CD4-positive, alpha-beta T cell (primary cell): Measurements from ENCODE around the gene ATG7. TPM values are rescaled to one million over a fixed set of nuclear protein-coding genes. Genes with fewer than 3 reads are reported as not detected.

Source experiments
- ATAC-seq: fragments of 200-7000 bp; cut with Tn5 transposase; one replicate; pipeline ENCODE4 v1.10.0; 2022; ENCODE audit warnings: mild to moderate bottlenecking; ENCODE audit not compliant: poor library complexity
- CTCF ChIA-PET: fragments of 350-600 bp; sonication (Branson Sonifier 250); formaldehyde crosslinking; loops from one replicate; lab custom pipeline; 2021; ENCODE audit warnings: antibody characterized with exemption, inconsistent platforms; lab: Charles Lee
- POLR2A ChIA-PET: fragments of 350-600 bp; sonication (Branson Sonifier 250); formaldehyde crosslinking; loops from one replicate; lab custom pipeline; 2021; ENCODE audit warnings: antibody characterized with exemption, inconsistent platforms; lab: Charles Lee
- DNase-seq, 14 experiments: peaks; one replicate each; pipeline ENCODE4 v3.0.0-alpha.2; 2013 to 2020; ENCODE audit warnings: mixed read lengths in 2 of 14
- H3K27ac ChIP-seq, 2 donors: one replicate each; pipeline versions ENCODE4 v1.5.1 to v1.7.0; 2013; ENCODE audit warnings: low read length in 2 of 2, low read depth in 1 of 2, mild to moderate bottlenecking in 1 of 2
- H3K27me3 ChIP-seq, 2 experiments: 1 replicate in 1 of 2; 2 replicates in 1 of 2; pipeline versions ENCODE4 v1.6.1 to v1.7.0; 2013; ENCODE audit warnings: low read length in 2 of 2, control low read depth in 1 of 2, mild to moderate bottlenecking in 1 of 2, moderate library complexity in 1 of 2; ENCODE audit not compliant: insufficient read depth in 2 of 2, control insufficient read depth in 1 of 2
- H3K36me3 ChIP-seq: one replicate; pipeline ENCODE4 v1.6.1; 2013; ENCODE audit warnings: low read length, control low read depth; ENCODE audit not compliant: insufficient read depth
- H3K4me1 ChIP-seq: one replicate; pipeline ENCODE4 v1.6.1; 2013; ENCODE audit warnings: low read length, control low read depth; ENCODE audit not compliant: insufficient read depth
- H3K4me3 ChIP-seq: one replicate; pipeline ENCODE4 v1.5.1; 2013; ENCODE audit warnings: mild to moderate bottlenecking, low read length, moderate library complexity
- H3K9me3 ChIP-seq, 2 experiments: 1 replicate in 1 of 2; 2 replicates in 1 of 2; pipeline versions ENCODE4 v1.6.1 to v1.7.0; 2013; ENCODE audit warnings: low read length in 2 of 2, mild to moderate bottlenecking in 2 of 2, control low read depth in 1 of 2, moderate library complexity in 1 of 2; ENCODE audit not compliant: control insufficient read depth in 1 of 2, insufficient read depth in 1 of 2
- H3K27ac Mint-ChIP-seq: one replicate; pipeline ENCODE4 v1.8.0; 2020; ENCODE audit warnings: mixed read lengths
- H3K27me3 Mint-ChIP-seq: one replicate; pipeline ENCODE4 v1.8.0; 2021; ENCODE audit warnings: mixed read lengths
- H3K36me3 Mint-ChIP-seq: one replicate; pipeline ENCODE4 v1.8.0; 2021; ENCODE audit warnings: low read depth, mixed read lengths
- H3K4me1 Mint-ChIP-seq: one replicate; pipeline ENCODE4 v1.8.0; 2021; ENCODE audit warnings: low read depth, mixed read lengths
- H3K4me3 Mint-ChIP-seq: one replicate; pipeline ENCODE4 v1.8.0; 2020; ENCODE audit warnings: mild to moderate bottlenecking, mixed read lengths
- H3K9me3 Mint-ChIP-seq: one replicate; pipeline ENCODE4 v1.8.0; 2020; ENCODE audit warnings: mixed read lengths
- CTCF ChIP-seq: fragments of 200-600 bp; IDR thresholded peaks from one replicate; pipeline ENCODE4 v1.8.0; 2022; ENCODE audit warnings: antibody characterized with exemption, mild to moderate bottlenecking
- intact Hi-C, 2 experiments: fragments of 100-400 bp; cut with DNase I in 1 of 2; cut with micrococcal nuclease in 1 of 2; formaldehyde crosslinking; loops; one replicate each; pipeline versions ENCODE4 v1.15.1 to v1.9.0; 2023 to 2025; cut with DNase I, micrococcal nuclease
- total RNA-seq, 174 experiments: library from RNA in 2 of 174; stranded (reverse) in 2 of 174; gene quantifications; one replicate each; pipeline ENCODE4 v1.2.3 and lab custom pipeline; 2021 to 2026

ATG7 gene
- total RNA-seq, 2 experiments from 2014 or later, result 21.4 to 25.7 TPM

GRCh38 chr3:11288786-11289637 is 16.8 kb downstream of the ATG7 start:
- Histone ChIP-seq H3K4me1 (peaks cover 35% of the 10 kb centered on the region), H3K27me3 (no peaks in the 10 kb centered on the region), H3K4me3 (no peak overlapping the region), H3K9me3 (no peaks in the 10 kb centered on the region), H3K36me3 (no peaks in the 10 kb centered on the region), H3K27ac (peak overlapping the region in 1 of 2 donors; percentile 38)
- peaks cover 64% of the 10 kb centered on the region for H3K4me1 Mint-ChIP-seq
- ATAC-seq (peak; percentile 12), DNase-seq (peak in 3 of 14 experiments; percentile 45 to 75 (median 69))
- H3K27me3 Mint-ChIP-seq, result no peaks in the 10 kb centered on the region
- intact Hi-C loops, result no loop called here
- peaks cover 22% of the 10 kb centered on the region for H3K36me3 Mint-ChIP-seq
- ChIA-PET POLR2A (interaction anchor here (2.5 kb wide), 1 partner anchor 16 kb away, joined by 16 read pairs; the partner anchor contains the start of gene ATG7), CTCF (no interaction called here)
- no peaks in the 10 kb centered on the region for H3K9me3 Mint-ChIP-seq
- peak overlapping the region; percentile 12 for H3K4me3 Mint-ChIP-seq
- TF ChIP-seq CTCF, result no peak
- H3K27ac Mint-ChIP-seq, result peak overlapping the region; percentile 88

- intact Hi-C loops, result loop anchor here in 1 of 2 experiments (2.0 kb wide), 1 partner anchor 53 kb away; no protein-coding TSS in a partner anchor
- no peak overlapping the region for H3K4me3 ChIP-seq
- DNase-seq (no peak), ATAC-seq (no peak)
- POLR2A ChIA-PET, result interaction anchor here (0.7 to 2.5 kb wide), 2 partner anchors 17 to 346 kb away, joined by 3 to 16 read pairs; partner anchors contain the start of gene ATG7
- Mint-ChIP-seq H3K9me3 (no peaks in the 10 kb centered on the region), H3K36me3 (peaks cover 19% of the 10 kb centered on the region), H3K4me1 (peaks cover 64% of the 10 kb centered on the region), H3K27me3 (no peaks in the 10 kb centered on the region), H3K4me3 (no peak overlapping the region), H3K27ac (peak overlapping the region; percentile 88)
- CTCF ChIA-PET, result no interaction called here
- H3K4me1 ChIP-seq, result peaks cover 35% of the 10 kb centered on the region
- H3K27ac ChIP-seq, result peak overlapping the region in 1 of 2 donors; percentile 38
- H3K36me3 ChIP-seq, result no peaks in the 10 kb centered on the region
- H3K27me3 ChIP-seq, result no peaks in the 10 kb centered on the region
- no peak for TF ChIP-seq CTCF
- no peaks in the 10 kb centered on the region for H3K9me3 ChIP-seq
These were observed 17.7 kb downstream of the ATG7 start for GRCh38 chr3:11289864-11290263.

GRCh38 chr3:11290743-11291680 is 18.8 kb downstream of the ATG7 start:
- ATAC-seq (peak; percentile 91), DNase-seq (peak in 7 of 14 experiments; percentile 8 to 81 (median 52))
- TF ChIP-seq CTCF, result no peak
- intact Hi-C loops, result loop anchor here in 1 of 2 experiments (2.0 kb wide), 1 partner anchor 54 kb away; no protein-coding TSS in a partner anchor
- Histone ChIP-seq H3K4me1 (peaks cover 35% of the 10 kb centered on the region), H3K4me3 (no peak overlapping the region), H3K27me3 (no peaks in the 10 kb centered on the region), H3K27ac (peak overlapping the region; percentile 42 to 61), H3K36me3 (no peaks in the 10 kb centered on the region), H3K9me3 (no peaks in the 10 kb centered on the region)
- ChIA-PET CTCF (interaction anchor here (0.8 to 1.6 kb wide), 3 partner anchors 12 to 19 kb away, joined by 3 to 5 read pairs (median 4); partner anchors contain the start of gene ATG7), POLR2A (interaction anchor here (0.6 to 2.2 kb wide), 6 partner anchors 9 to 31 kb away, joined by 3 to 44 read pairs (median 3); partner anchors contain the start of gene ATG7)
- H3K27ac Mint-ChIP-seq, result peak overlapping the region; percentile 88
- peak overlapping the region; percentile 30 for H3K4me3 Mint-ChIP-seq
- no peaks in the 10 kb centered on the region for H3K27me3 Mint-ChIP-seq
- peaks cover 62% of the 10 kb centered on the region for H3K4me1 Mint-ChIP-seq
- no peaks in the 10 kb centered on the region for H3K9me3 Mint-ChIP-seq
- peaks cover 11% of the 10 kb centered on the region for H3K36me3 Mint-ChIP-seq
